ENCODE data around the gene TAF5L.
"Not testable (repeated sequence)": the region's sequence is repeated elsewhere in the genome, so short reads cannot be mapped to it uniquely, and the experiment has no call there.

The TAF5L gene

GRCh38 chr1:229641306-229641705 is 15.4 kb upstream of the TAF5L start:
- no peak for DNase-seq

GRCh38 chr1:229640455-229640854 is 14.5 kb upstream of the TAF5L start:
- no peak for DNase-seq

- DNase-seq = no peak
Observed at GRCh38 chr1:229637746-229638145, 11.8 kb upstream of the TAF5L start.

- no peak for DNase-seq
Observed at GRCh38 chr1:229636042-229636441, 10.1 kb upstream of the TAF5L start.

GRCh38 chr1:229631966-229632365 is 6.0 kb upstream of the TAF5L start:
- no peak for DNase-seq

GRCh38 chr1:229631148-229631547 is 5.2 kb upstream of the TAF5L start:
- DNase-seq = no peak

- DNase-seq = no peak
Observed at GRCh38 chr1:229629261-229629660, 3.3 kb upstream of the TAF5L start.

GRCh38 chr1:229627003-229627402 is 1.1 kb upstream of the TAF5L start:
- DNase-seq = no peak

- peak; percentile 47 for DNase-seq
Observed at GRCh38 chr1:229625071-229625914, 629 bp downstream of the TAF5L start.

- DNase-seq = no peak
Observed at GRCh38 chr1:229624521-229625070, 1.3 kb downstream of the TAF5L start.

GRCh38 chr1:229623838-229624237 is 2.1 kb downstream of the TAF5L start:
- no peak for DNase-seq

GRCh38 chr1:229623225-229623624 is 2.7 kb downstream of the TAF5L start:
- no peak for DNase-seq

- DNase-seq = not testable (repeated sequence)
Observed at GRCh38 chr1:229622641-229623120, 3.2 kb downstream of the TAF5L start.

GRCh38 chr1:229621663-229622062 is 4.3 kb downstream of the TAF5L start:
- DNase-seq = no peak

- DNase-seq = no peak
Observed at GRCh38 chr1:229620876-229621275, 5.0 kb downstream of the TAF5L start.

- DNase-seq = no peak
Observed at GRCh38 chr1:229619614-229620013, 6.3 kb downstream of the TAF5L start.

GRCh38 chr1:229619002-229619401 is 6.9 kb downstream of the TAF5L start:
- DNase-seq = no peak

GRCh38 chr1:229617351-229618100 is 8.4 kb downstream of the TAF5L start:
- DNase-seq = no peak

GRCh38 chr1:229614701-229615100 is 11.2 kb downstream of the TAF5L start:
- DNase-seq = no peak

GRCh38 chr1:229613938-229614337 is 12.0 kb downstream of the TAF5L start:
- DNase-seq = no peak

- no peak for DNase-seq
Observed at GRCh38 chr1:229608590-229608989, 17.3 kb downstream of the TAF5L start.

- no peak for DNase-seq
Observed at GRCh38 chr1:229607370-229607769, 18.6 kb downstream of the TAF5L start.

- no peak for DNase-seq
Observed at GRCh38 chr1:229603371-229604005, 22.4 kb downstream of the TAF5L start.

Measured in NCI-H510A treated with DMSO at 0.1 percent for 48 hours (cell line).